Stimulated activated CD4-positive, alpha-beta T cell treated with anti-CD3 and anti-CD28 coated beads, TNF-alpha, amount 100 ng/mL, for 1 hour (primary cell): ENCODE measurements around the gene DDAH1.

Experiments used
- DNase-seq, 3 donors: peaks; one replicate each; pipeline ENCODE4 v3.0.0-alpha.2; 2020; ENCODE audit warnings: low read depth in 3 of 3, low spot score in 1 of 3

The DDAH1 gene

GRCh38 chr1:85397490-85398032 lies 67.4 kb downstream of the DDAH1 start:
- no peak for DNase-seq

GRCh38 chr1:85396194-85396593 lies 68.8 kb downstream of the DDAH1 start:
- no peak for DNase-seq

DNA sequence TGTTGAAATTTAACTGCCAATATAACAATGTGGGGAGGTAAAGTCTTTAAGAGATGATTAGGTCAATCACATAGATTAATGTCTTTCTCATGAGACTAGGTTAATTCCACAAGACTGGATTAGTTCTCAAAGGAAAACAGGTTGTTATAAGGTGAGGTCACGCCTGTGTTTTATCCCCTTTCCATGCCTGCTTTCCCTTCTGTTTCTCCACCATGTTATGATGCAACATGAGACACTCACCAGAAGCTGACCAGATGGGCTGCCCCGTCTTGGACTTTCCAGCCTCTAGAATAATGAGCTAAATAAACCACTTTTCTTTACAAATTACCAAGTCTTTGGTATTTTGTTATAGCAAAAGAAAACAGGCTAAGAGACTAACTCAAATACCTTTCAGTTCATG lies 70.8 kb downstream of the DDAH1 start:
- no peak for DNase-seq

GRCh38 chr1:85393490-85393889 lies 71.5 kb downstream of the DDAH1 start:
- DNase-seq, result no peak

GRCh38 chr1:85388416-85388815 lies 76.5 kb downstream of the DDAH1 start:
- DNase-seq, result no peak

DNA sequence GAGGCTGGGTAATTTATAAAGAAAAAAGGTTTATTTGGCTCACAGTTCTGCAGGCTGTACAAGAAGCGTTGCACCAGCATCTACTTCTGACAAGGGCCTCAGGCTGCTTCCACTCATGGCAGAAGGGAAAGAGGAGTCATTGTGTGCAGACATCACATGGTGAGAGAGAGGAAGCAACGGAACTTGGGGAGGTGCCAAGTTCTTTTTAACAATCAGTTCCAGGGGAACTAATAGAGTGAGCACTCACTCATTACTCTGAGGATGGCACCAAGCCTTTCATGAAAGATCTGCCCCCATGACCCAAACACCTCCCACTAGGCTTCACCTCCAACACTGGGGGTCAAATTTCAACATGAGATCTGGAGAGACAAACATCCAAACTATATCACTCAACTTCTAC lies 77.2 kb downstream of the DDAH1 start:
- no peak for DNase-seq

- DNase-seq, result no peak
These were observed 78.8 kb downstream of the DDAH1 start for GRCh38 chr1:85386068-85386722.

- no peak for DNase-seq
These were observed 85.5 kb downstream of the DDAH1 start for GRCh38 chr1:85379203-85380136.

GRCh38 chr1:85378534-85378933 lies 86.4 kb downstream of the DDAH1 start:
- no peak for DNase-seq

DNA sequence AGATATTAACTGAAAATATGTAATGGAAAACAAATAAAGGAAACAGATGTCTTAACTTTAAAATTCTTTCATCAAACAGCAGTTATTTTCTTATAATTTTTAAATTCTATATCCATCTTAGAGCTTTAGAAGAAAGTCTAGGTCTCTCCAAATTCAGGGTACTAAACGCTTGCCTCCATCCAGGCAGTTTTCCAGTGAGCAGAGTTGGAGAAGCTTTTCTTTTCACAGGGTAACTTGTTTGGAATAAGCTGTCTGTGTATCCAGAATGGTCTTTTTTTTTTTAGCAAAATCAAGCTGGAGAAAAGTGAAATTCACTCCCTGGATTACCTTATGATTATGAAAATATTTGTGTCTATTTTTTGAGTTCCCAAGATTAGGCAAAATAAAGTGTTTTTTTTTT lies 88.6 kb downstream of the DDAH1 start:
- DNase-seq, result no peak

DNA sequence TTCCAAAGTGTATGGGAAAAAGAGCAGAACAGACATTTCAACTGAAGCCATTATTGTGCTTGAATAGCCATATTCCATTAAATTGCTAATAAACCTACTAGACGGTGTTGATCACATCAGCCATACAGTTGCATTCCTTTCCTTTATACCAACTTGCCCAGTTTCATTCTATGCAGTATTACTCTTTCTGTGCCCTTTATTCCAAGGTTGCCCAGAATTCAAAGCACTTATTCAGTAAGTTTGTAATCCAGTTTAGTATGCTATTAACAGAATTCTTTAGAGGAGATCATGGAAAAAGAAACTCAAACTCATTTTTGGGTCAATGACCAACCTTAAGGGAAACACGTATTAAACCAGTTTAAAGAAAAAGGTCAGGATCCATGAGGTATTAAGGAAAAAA lies 89.5 kb downstream of the DDAH1 start:
- no peak for DNase-seq

DNA sequence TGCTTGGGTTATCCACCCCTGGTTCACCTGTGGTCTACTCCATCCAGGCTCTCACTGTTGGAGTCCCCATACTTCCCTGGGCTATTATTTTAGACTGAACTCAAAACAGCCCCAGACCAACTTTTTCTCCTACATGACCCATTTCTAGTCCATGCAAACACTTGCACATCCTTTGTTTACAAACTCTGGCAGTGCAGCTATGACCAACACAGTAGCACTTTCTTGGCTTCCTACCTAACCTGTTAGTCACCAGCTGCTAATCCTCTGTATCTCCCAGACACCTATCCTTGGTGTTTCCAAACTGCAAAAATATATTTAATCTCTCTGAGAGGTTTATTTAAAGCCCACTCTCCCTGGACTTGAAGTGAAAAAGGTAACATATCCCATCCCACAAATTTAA lies 90.8 kb downstream of the DDAH1 start:
- no peak for DNase-seq

- no peak for DNase-seq
These were observed 91.6 kb downstream of the DDAH1 start for GRCh38 chr1:85373378-85373708.

DNA sequence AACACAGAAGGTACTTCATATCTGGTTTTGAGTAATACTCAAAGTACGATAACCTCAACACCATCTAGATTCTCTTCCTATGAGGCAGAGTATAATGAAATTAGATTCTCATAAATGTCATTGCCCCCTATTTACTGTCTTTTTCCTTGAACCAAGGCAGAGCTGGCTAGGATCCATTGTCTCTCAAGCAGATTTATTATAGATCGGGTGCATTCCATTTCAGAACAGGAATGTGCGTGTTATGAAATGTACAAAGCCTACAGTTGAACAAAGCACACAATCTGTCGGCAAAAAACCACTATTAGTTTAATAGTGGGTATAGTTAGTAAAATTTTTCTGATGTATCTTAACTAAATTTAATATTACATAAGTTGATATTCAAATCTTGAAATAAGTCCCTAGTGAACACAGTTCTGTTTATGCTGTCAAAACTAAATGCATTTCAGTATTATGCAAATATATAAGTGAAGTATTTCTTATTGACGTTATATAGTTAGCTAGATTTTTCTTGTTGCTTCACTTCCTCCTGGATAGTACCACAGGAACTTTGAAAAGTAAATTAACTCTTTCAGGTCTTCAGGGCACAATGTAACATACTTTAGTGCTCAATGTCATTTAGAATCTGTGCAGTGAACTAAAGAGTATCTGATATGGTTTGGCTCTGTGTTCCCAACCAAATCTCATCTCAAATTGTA lies 92.1 kb downstream of the DDAH1 start:
- DNase-seq, result no peak

DNA sequence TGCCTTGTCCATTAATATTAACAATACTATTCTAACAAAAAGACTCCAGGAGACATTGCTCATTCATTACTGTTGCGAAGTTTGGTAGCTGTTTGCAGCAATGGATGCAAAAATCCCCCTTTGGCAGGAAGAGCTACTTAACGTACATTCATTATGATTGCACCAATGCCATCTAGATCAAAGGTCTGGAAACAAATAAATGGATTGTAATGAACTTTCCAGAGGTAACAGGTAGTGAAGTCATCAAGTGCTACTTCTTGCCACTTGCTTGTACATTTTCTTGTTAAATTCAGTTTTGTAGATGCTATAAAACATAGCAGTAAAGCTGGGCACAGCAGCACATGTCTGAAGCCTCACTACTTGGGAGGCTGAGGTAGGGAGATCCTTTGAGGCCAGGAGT lies 93.9 kb downstream of the DDAH1 start:
- no peak for DNase-seq

DNA sequence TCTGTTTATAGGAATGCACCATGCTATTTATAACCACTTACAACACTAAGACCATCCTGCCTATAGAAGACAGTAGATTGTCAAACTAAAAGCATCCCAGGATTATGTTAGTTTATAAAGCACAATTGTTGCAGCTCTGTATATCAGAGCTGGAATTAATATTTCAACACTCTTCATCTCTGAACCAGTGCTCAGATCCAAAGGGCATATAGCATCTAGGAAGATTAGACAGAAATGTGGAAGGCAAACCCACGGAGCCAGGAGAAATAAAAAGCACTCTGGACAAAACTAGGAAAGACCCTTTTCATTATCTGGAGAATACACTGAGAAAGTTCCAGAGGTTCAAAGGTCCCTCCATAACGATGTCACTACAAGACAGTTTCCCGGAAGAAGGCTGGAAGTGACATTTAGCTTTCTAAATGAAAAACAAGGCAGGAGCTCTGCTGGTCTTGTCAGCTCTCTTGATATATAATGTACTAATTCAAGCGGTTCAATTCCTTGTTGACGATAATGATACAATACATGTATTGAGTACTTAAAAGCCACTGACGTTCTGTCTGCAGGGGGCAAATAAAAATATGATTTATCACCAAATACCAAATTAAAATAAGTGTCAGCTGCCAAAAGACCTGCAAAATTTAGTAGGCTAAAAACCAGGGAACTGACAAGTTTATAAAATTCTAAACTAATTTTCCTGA lies 96.7 kb downstream of the DDAH1 start:
- DNase-seq, result no peak

DNA sequence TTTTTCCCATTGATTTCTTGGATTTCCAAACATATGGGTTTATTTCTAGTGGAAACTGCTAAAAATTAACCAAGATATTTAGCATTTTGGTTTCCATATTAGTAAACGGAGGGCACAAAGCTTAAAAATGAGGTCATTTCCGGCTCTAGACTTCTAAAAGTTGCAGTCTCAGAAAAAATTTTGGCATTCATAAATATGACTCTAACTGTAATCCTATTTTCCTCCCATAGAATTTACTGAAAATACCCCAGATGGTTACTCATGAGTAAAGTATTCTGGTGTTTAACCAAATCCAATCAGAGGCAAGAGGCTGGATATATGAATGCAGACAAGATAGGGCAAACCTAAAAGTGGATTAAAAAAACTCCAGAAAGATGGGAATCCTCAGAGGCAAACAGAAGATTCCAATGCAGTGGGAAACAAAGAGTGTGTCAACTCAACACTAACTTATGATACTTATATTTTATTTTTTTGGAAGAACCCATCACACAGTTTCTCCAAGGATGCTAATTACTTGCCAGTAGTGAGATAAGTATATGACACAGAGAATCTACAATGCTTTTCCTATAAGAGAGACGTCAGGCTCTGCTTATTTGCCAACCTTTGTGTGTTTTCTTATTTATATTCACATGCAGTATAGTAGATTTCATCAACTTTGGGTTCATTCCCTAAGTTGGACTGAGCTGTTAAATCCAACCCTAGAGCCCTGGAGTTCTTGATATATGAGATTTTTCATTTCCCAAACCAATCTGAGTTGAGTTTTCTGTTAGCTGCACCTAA lies 98.4 kb downstream of the DDAH1 start:
- DNase-seq, result no peak

DNA sequence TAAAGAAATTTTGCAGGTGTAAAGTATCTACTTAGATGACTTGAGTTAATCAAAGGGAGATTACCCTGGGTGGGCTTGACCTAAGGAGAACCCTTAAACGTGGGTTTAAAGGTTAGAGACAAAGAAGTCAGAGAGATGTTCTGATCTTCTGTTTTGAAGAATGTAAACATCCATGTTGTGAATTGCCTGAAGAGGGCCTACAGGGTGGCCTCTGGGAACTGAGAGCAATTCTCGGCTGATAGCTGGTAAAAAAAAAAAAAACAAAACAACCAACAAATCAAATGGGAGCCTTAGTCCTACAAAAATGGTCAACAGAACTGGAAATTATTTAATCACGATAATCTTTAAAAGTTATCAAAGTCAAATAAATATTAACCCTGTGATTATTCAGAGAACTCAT lies 99.1 kb downstream of the DDAH1 start:
- no peak for DNase-seq

DNA sequence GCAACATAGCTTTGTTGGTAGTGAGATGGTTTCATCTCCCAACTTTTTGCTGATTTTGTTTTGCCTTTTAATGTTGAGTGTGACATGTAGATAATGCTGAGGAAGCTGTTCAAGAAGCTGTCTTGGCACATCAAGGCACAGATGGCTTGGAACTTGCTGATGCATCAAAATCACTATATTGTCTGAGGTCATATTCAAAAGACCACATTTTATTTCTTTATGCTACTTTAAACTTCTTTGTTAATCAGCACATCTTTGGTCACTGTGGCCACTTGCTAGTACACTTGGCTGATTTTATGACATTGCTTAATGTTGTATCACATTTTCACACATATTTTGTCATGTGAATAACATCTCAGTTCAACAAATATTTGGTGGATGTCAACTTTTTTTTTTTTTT lies 101.4 kb downstream of the DDAH1 start:
- DNase-seq, result no peak

- DNase-seq, result no peak
These were observed 101.9 kb downstream of the DDAH1 start for GRCh38 chr1:85363092-85363491.
